Endodermal cell (in vitro differentiated cells): ENCODE data around the gene CST9L. TPM values are rescaled to one million over a fixed set of nuclear protein-coding genes. Genes with fewer than 3 reads are reported as not detected.

Experiments used
- DNase-seq: peaks from one replicate; pipeline ENCODE4 v3.0.0-alpha.2; 2017
- H3K27ac ChIP-seq: 2 replicates; pipeline ENCODE4 v1.5.1; 2013; ENCODE audit warnings: mild to moderate bottlenecking, low read depth, low read length, moderate library complexity
- H3K27me3 ChIP-seq: 2 replicates; pipeline ENCODE4 v1.6.1; 2013; ENCODE audit warnings: mild to moderate bottlenecking, low read length, moderate library complexity; ENCODE audit not compliant: insufficient read depth, control insufficient read depth, poor library complexity, severe bottlenecking
- H3K36me3 ChIP-seq: 2 replicates; pipeline ENCODE4 v1.7.0; 2013; ENCODE audit warnings: mild to moderate bottlenecking, low read length, moderate library complexity; ENCODE audit not compliant: control insufficient read depth, insufficient read depth
- H3K4me1 ChIP-seq: one replicate; pipeline ENCODE4 v1.7.0; 2013; ENCODE audit warnings: low read length; ENCODE audit not compliant: control insufficient read depth, insufficient read depth
- H3K4me3 ChIP-seq: 2 replicates; pipeline ENCODE4 v1.5.1; 2013; ENCODE audit warnings: mild to moderate bottlenecking, low read length, moderate library complexity
- H3K9ac ChIP-seq: 2 replicates; pipeline ENCODE4 v1.6.1; 2013; ENCODE audit warnings: mild to moderate bottlenecking, low read length, moderate library complexity; ENCODE audit not compliant: poor library complexity, severe bottlenecking; ENCODE audit errors: extremely low read depth
- H3K9me3 ChIP-seq: 2 replicates; pipeline ENCODE4 v1.6.1; 2013; ENCODE audit warnings: mild to moderate bottlenecking, low read length, moderate library complexity; ENCODE audit not compliant: control insufficient read depth
- H3K27ac Mint-ChIP-seq: 2 replicates; pipeline ENCODE4 v1.8.0; 2020; ENCODE audit warnings: mixed read lengths
- H3K27me3 Mint-ChIP-seq: 2 replicates; pipeline ENCODE4 v1.8.0; 2021; ENCODE audit warnings: mild to moderate bottlenecking, mixed read lengths; ENCODE audit not compliant: insufficient read depth
- H3K36me3 Mint-ChIP-seq: 2 replicates; pipeline ENCODE4 v1.8.0; 2020; ENCODE audit warnings: low read depth, mixed read lengths
- H3K4me1 Mint-ChIP-seq: 2 replicates; pipeline ENCODE4 v1.8.0; 2020; ENCODE audit warnings: mixed read lengths
- H3K4me3 Mint-ChIP-seq: 2 replicates; pipeline ENCODE4 v1.8.0; 2020; ENCODE audit warnings: mild to moderate bottlenecking, moderate library complexity, mixed read lengths
- H3K9me3 Mint-ChIP-seq: 2 replicates; pipeline ENCODE4 v1.8.0; 2020; ENCODE audit warnings: mild to moderate bottlenecking, mixed read lengths
- WGBS, 2 experiments: methylation state at CpG; one replicate each; pipeline versions ENCODE4 v1.1.5 to v1.1.7; 2013; ENCODE audit warnings: missing lambda C conversion rate in 2 of 2, mixed read lengths in 1 of 2; ENCODE audit not compliant: insufficient coverage in 1 of 2, insufficient read length in 1 of 2; 5-methylcytosine and 5-hydroxymethylcytosine counted together
- total RNA-seq, 2 donors: library from RNA; stranded (reverse); fragmentation: NEBNext Ultra II Directional in 1 of 2; extraction: Animal tissue kit (Norgen Biotek cat#: 25700) in 1 of 2; gene quantifications; 2 replicates in 1 of 2; 3 replicates in 1 of 2; pipeline ENCODE4 v1.2.1, GENCODE V29; 2021
- TF ChIP-seq, protein P1 (sequence below): fragments of 200-600 bp; sonication (generic); conservative IDR thresholded peaks from 2 replicates; pipeline ENCODE4 v1.5.0; 2021; ENCODE audit warnings: antibody characterized with exemption, mild to moderate bottlenecking

Gene CST9L
- total RNA-seq, 2 donors from 2014 or later: not detected

DNA sequence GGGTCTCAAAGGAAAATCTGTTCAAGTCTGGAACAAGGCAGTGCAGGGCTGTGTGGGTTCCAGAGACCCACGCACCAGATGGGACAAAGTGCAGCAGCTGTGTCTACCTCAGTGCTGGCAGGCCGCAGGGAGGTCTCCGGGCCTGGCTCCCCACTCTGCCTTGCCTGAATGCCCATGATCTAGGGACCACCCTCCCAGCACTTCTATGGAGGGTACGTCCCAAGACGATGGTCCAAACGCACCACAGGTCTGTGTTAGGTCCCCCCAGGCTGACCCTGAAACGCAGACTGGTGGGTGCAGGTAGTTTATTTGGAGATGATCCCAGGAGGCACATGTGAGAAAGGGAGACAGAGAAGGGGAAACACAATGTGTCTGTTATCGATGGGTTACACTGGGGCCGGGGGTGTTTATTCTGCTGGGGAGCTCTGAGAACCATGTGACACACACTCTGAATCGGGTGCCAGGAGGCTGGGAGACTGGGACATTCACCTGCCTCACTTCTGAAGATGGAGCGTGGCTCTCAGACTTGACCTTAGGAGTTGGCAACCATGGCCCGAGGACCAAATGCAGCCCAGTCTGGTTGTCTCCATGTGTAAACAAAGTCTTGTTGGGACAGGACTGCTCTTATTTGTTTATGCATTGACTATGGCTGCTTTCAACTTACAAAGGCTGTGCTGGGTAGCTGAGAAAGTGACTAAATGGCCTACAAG lies 21.7 kb downstream of the CST9L start:
- no peak overlapping the region for H3K27ac ChIP-seq
- Mint-ChIP-seq H3K4me3 (no peak overlapping the region), H3K36me3 (no peaks in the 10 kb centered on the region), H3K27me3 (peaks cover 9% of the 10 kb centered on the region), H3K4me1 (peaks cover 3% of the 10 kb centered on the region), H3K27ac (no peak overlapping the region), H3K9me3 (no peaks in the 10 kb centered on the region)
- H3K4me3 ChIP-seq: no peak overlapping the region
- H3K9ac ChIP-seq: no peak overlapping the region
- no peaks in the 10 kb centered on the region for H3K27me3 ChIP-seq
- no peaks in the 10 kb centered on the region for H3K9me3 ChIP-seq
- no peaks in the 10 kb centered on the region for H3K36me3 ChIP-seq
- TF ChIP-seq, protein P1, sequence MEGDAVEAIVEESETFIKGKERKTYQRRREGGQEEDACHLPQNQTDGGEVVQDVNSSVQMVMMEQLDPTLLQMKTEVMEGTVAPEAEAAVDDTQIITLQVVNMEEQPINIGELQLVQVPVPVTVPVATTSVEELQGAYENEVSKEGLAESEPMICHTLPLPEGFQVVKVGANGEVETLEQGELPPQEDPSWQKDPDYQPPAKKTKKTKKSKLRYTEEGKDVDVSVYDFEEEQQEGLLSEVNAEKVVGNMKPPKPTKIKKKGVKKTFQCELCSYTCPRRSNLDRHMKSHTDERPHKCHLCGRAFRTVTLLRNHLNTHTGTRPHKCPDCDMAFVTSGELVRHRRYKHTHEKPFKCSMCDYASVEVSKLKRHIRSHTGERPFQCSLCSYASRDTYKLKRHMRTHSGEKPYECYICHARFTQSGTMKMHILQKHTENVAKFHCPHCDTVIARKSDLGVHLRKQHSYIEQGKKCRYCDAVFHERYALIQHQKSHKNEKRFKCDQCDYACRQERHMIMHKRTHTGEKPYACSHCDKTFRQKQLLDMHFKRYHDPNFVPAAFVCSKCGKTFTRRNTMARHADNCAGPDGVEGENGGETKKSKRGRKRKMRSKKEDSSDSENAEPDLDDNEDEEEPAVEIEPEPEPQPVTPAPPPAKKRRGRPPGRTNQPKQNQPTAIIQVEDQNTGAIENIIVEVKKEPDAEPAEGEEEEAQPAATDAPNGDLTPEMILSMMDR: no peak
- 91 to 98% methylated on average over 8 to 12 of the region's 12 CpGs for WGBS, 2 experiments
- peak; percentile 13 for DNase-seq
- H3K4me1 ChIP-seq: no peaks in the 10 kb centered on the region

DNA sequence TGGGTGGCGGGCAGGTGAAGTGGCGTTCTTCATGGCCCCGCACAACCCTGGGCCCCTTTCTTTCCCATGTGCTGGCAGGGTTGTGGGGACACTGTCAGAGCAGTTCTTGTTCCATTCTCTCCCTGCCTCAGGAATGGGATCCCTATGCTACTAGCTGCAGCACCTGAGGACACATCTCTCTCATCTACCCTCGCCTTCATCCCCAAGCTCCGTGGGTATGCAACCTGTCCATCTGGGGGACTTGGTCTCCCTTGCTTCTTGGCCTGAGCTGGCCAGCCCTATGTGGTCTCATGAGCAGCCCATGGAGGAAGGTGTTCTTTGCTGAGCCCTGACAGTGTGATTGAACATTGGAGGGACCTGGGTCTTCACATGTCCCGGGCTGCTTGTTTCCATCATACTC lies 24.2 kb downstream of the CST9L start:
- Histone ChIP-seq H3K9ac (no peak overlapping the region), H3K36me3 (no peaks in the 10 kb centered on the region), H3K27me3 (no peaks in the 10 kb centered on the region), H3K27ac (no peak overlapping the region), H3K9me3 (no peaks in the 10 kb centered on the region), H3K4me3 (no peak overlapping the region), H3K4me1 (no peaks in the 10 kb centered on the region)
- 84 to 96% methylated on average over 3 to 5 of the region's 6 CpGs for WGBS, 2 experiments
- H3K4me3 Mint-ChIP-seq: no peak overlapping the region
- no peak for DNase-seq
- H3K27ac Mint-ChIP-seq: no peak overlapping the region
- no peaks in the 10 kb centered on the region for H3K36me3 Mint-ChIP-seq
- no peaks in the 10 kb centered on the region for H3K9me3 Mint-ChIP-seq
- H3K27me3 Mint-ChIP-seq: peaks cover 6% of the 10 kb centered on the region
- TF ChIP-seq, protein P1: no peak
- H3K4me1 Mint-ChIP-seq: peaks cover 5% of the 10 kb centered on the region

DNA sequence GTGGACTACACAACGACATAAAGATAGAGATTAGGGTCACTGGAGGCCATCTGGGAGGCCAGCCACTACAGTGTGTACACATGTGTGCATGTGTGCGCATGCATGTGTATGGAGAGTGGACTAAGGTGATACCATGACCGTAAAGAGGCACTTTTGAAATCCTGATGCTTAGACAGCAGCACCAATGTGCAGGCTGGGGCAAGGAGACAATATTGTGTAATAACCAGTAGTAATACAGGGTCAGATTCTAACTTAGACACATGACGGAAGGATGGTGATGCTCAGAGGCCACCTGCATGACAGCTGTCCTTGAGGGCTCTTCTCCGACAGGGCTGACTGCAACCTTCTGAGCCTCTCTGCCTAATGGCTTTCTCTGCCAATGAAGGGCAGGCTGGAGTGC lies 25.5 kb downstream of the CST9L start:
- Mint-ChIP-seq H3K4me1 (peaks cover 5% of the 10 kb centered on the region), H3K27me3 (no peaks in the 10 kb centered on the region), H3K36me3 (no peaks in the 10 kb centered on the region), H3K9me3 (no peaks in the 10 kb centered on the region), H3K4me3 (no peak overlapping the region), H3K27ac (no peak overlapping the region)
- Histone ChIP-seq H3K4me3 (no peak overlapping the region), H3K9ac (no peak overlapping the region), H3K36me3 (no peaks in the 10 kb centered on the region), H3K4me1 (no peaks in the 10 kb centered on the region), H3K9me3 (no peaks in the 10 kb centered on the region), H3K27me3 (no peaks in the 10 kb centered on the region), H3K27ac (no peak overlapping the region)
- WGBS, 2 experiments: 50 to 56% methylated on average over 4 to 5 of the region's 5 CpGs
- DNase-seq: no peak
- TF ChIP-seq, protein P1: no peak
